CD4-positive, alpha-beta T cell (primary cell): ENCODE measurements around the gene BTG1. TPM values are rescaled to one million over a fixed set of nuclear protein-coding genes. Genes with fewer than 3 reads are reported as not detected.

ENCODE experiments used
- ATAC-seq: fragments of 200-7000 bp; cut with Tn5 transposase; one replicate; pipeline ENCODE4 v1.10.0; 2022; ENCODE audit warnings: mild to moderate bottlenecking; ENCODE audit not compliant: poor library complexity
- CTCF ChIA-PET: fragments of 350-600 bp; sonication (Branson Sonifier 250); formaldehyde crosslinking; loops from one replicate; lab custom pipeline; 2021; ENCODE audit warnings: antibody characterized with exemption, inconsistent platforms; lab: Charles Lee
- POLR2A ChIA-PET: fragments of 350-600 bp; sonication (Branson Sonifier 250); formaldehyde crosslinking; loops from one replicate; lab custom pipeline; 2021; ENCODE audit warnings: antibody characterized with exemption, inconsistent platforms; lab: Charles Lee
- DNase-seq, 14 experiments: peaks; one replicate each; pipeline ENCODE4 v3.0.0-alpha.2; 2013 to 2020; ENCODE audit warnings: mixed read lengths in 2 of 14
- H3K27ac ChIP-seq, 2 donors: one replicate each; pipeline versions ENCODE4 v1.5.1 to v1.7.0; 2013; ENCODE audit warnings: low read length in 2 of 2, low read depth in 1 of 2, mild to moderate bottlenecking in 1 of 2
- H3K27me3 ChIP-seq, 2 experiments: 1 replicate in 1 of 2; 2 replicates in 1 of 2; pipeline versions ENCODE4 v1.6.1 to v1.7.0; 2013; ENCODE audit warnings: low read length in 2 of 2, control low read depth in 1 of 2, mild to moderate bottlenecking in 1 of 2, moderate library complexity in 1 of 2; ENCODE audit not compliant: insufficient read depth in 2 of 2, control insufficient read depth in 1 of 2
- H3K36me3 ChIP-seq: one replicate; pipeline ENCODE4 v1.6.1; 2013; ENCODE audit warnings: low read length, control low read depth; ENCODE audit not compliant: insufficient read depth
- H3K4me1 ChIP-seq: one replicate; pipeline ENCODE4 v1.6.1; 2013; ENCODE audit warnings: low read length, control low read depth; ENCODE audit not compliant: insufficient read depth
- H3K4me3 ChIP-seq: one replicate; pipeline ENCODE4 v1.5.1; 2013; ENCODE audit warnings: mild to moderate bottlenecking, low read length, moderate library complexity
- H3K9me3 ChIP-seq, 2 experiments: 1 replicate in 1 of 2; 2 replicates in 1 of 2; pipeline versions ENCODE4 v1.6.1 to v1.7.0; 2013; ENCODE audit warnings: low read length in 2 of 2, mild to moderate bottlenecking in 2 of 2, control low read depth in 1 of 2, moderate library complexity in 1 of 2; ENCODE audit not compliant: control insufficient read depth in 1 of 2, insufficient read depth in 1 of 2
- H3K27ac Mint-ChIP-seq: one replicate; pipeline ENCODE4 v1.8.0; 2020; ENCODE audit warnings: mixed read lengths
- H3K27me3 Mint-ChIP-seq: one replicate; pipeline ENCODE4 v1.8.0; 2021; ENCODE audit warnings: mixed read lengths
- H3K36me3 Mint-ChIP-seq: one replicate; pipeline ENCODE4 v1.8.0; 2021; ENCODE audit warnings: low read depth, mixed read lengths
- H3K4me1 Mint-ChIP-seq: one replicate; pipeline ENCODE4 v1.8.0; 2021; ENCODE audit warnings: low read depth, mixed read lengths
- H3K4me3 Mint-ChIP-seq: one replicate; pipeline ENCODE4 v1.8.0; 2020; ENCODE audit warnings: mild to moderate bottlenecking, mixed read lengths
- H3K9me3 Mint-ChIP-seq: one replicate; pipeline ENCODE4 v1.8.0; 2020; ENCODE audit warnings: mixed read lengths
- CTCF ChIP-seq: fragments of 200-600 bp; IDR thresholded peaks from one replicate; pipeline ENCODE4 v1.8.0; 2022; ENCODE audit warnings: antibody characterized with exemption, mild to moderate bottlenecking
- intact Hi-C, 2 experiments: fragments of 100-400 bp; cut with DNase I in 1 of 2; cut with micrococcal nuclease in 1 of 2; formaldehyde crosslinking; loops; one replicate each; pipeline versions ENCODE4 v1.15.1 to v1.9.0; 2023 to 2025; cut with DNase I, micrococcal nuclease
- total RNA-seq, 174 experiments: library from RNA in 2 of 174; stranded (reverse) in 2 of 174; gene quantifications; one replicate each; pipeline ENCODE4 v1.2.3 and lab custom pipeline; 2021 to 2026

Gene BTG1
- total RNA-seq, 2 experiments from 2014 or later: 1,698 to 1,774 TPM

DNA sequence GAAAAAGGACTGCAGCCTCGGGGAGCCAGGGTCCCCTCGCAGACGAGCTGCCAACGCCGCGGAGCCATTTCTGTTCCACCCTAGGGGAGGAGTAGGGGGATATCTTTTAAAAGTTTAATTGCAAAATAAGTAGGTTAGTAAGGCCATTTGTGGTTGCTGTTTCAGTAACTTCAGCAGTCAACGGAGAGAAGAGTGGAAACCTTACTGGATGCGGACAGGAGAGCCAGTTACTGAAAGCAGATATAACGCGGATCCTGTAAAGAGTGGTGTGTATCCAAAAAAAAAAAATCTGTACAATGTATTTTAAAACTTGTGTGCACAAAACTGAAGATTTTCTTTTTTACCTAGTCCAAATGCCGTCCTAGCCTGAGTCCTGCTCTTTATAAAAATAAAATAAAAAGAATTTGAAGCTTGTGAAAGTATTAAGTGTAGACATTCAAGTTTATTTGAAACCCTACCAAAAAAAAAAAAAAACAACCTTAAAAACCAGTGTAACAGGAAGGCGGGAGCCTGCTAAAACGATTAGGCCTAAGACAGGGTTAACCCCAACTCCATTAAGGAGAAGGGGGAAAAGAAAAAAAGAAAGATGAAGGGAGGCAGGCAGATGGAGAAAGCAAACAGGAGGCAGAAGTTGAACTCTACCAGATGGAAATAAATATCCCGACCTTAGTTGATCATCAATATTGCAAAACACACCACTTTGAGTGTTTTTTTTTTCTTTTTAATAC lies 1.0 kb upstream of the BTG1 start:
- no peak for ATAC-seq
- H3K4me3 Mint-ChIP-seq: peak overlapping the region; percentile 100

DNA sequence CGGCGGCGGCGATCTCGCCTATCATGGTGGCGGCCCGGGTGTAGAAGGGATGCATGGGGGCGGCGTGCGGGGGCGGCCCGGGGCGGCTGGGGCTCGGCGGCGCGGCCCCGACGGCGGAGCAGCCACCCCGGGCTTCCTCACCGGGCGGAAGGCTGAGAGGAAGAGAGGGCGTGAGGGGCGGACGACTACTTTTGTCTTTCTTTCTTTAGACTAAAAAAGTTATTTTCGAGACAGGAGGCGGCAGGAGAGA lies 240 bp downstream of the BTG1 start:
- Mint-ChIP-seq H3K27me3 (peaks cover 15% of the 10 kb centered on the region), H3K4me3 (peak overlapping the region; percentile 100)

More for the DNA sequence above, 1.0 kb upstream of the BTG1 start:
- ChIA-PET POLR2A (interaction anchor here (0.6 to 7.1 kb wide), 100 partner anchors 9 to 1295 kb away, joined by 3 to 298 read pairs (median 8); partner anchors contain the start of genes EEA1 and UBE2N), CTCF (interaction anchor here (0.6 to 3.9 kb wide), 9 partner anchors 62 to 1250 kb away, joined by 3 to 34 read pairs (median 5); no protein-coding TSS in a partner anchor)
- Histone ChIP-seq H3K9me3 (peaks cover 0 to 6% of the 10 kb centered on the region in 2 experiments), H3K4me1 (peaks cover 4% of the 10 kb centered on the region), H3K27me3 (no peaks in the 10 kb centered on the region), H3K36me3 (peaks cover 40% of the 10 kb centered on the region), H3K27ac (peak overlapping the region; percentile 88 to 98), H3K4me3 (peak overlapping the region; percentile 94)
- H3K27ac Mint-ChIP-seq: peak overlapping the region; percentile 99
- peaks cover 40% of the 10 kb centered on the region for H3K4me1 Mint-ChIP-seq
- H3K9me3 Mint-ChIP-seq: no peaks in the 10 kb centered on the region
- peaks cover 94% of the 10 kb centered on the region for H3K36me3 Mint-ChIP-seq
- DNase-seq: peak in 1 of 14 experiments; percentile 24
- no peak for TF ChIP-seq CTCF
- intact Hi-C loops: loop anchor here (1.0 to 10.0 kb wide), 12 partner anchors 38 to 764 kb away; no protein-coding TSS in a partner anchor
- peaks cover 15% of the 10 kb centered on the region for H3K27me3 Mint-ChIP-seq

More for the DNA sequence above, 240 bp downstream of the BTG1 start:
- Mint-ChIP-seq H3K4me1 (peaks cover 39% of the 10 kb centered on the region), H3K9me3 (no peaks in the 10 kb centered on the region), H3K27ac (peak overlapping the region; percentile 99), H3K36me3 (peaks cover 95% of the 10 kb centered on the region)
- POLR2A ChIA-PET: interaction anchor here (0.6 to 7.1 kb wide), 136 partner anchors 10 to 1296 kb away, joined by 3 to 298 read pairs (median 6); partner anchors contain the start of genes EEA1 and UBE2N
- DNase-seq (peak in 1 of 14 experiments; percentile 42), ATAC-seq (no peak)
- Histone ChIP-seq H3K36me3 (peaks cover 50% of the 10 kb centered on the region), H3K4me3 (peak overlapping the region; percentile 94), H3K27ac (peak overlapping the region; percentile 83 to 93), H3K27me3 (no peaks in the 10 kb centered on the region), H3K9me3 (no peaks in the 10 kb centered on the region), H3K4me1 (peaks cover 4% of the 10 kb centered on the region)
- CTCF ChIA-PET: interaction anchor here (1.0 to 3.9 kb wide), 12 partner anchors 11 to 763 kb away, joined by 3 to 34 read pairs (median 6); no protein-coding TSS in a partner anchor
- no peak for TF ChIP-seq CTCF
- intact Hi-C loops: loop anchor here (2.0 to 10.0 kb wide), 7 partner anchors 157 to 763 kb away; no protein-coding TSS in a partner anchor
